ENCODE data around the gene HDAC4.

- TF ChIP-seq EZH2 (IDR thresholded peaks at IDR 0.05; ENCODE audit: insufficient read depth, low read length) (no peak), CTCF (IDR thresholded peaks at IDR 0.05; ENCODE audit: insufficient read depth, low read depth, low read length) (no peak)
Measured at GRCh38 chr2:239173301-239173700, 227.5 kb downstream of the HDAC4 start.
